Activated naive CD4-positive, alpha-beta T cell treated with anti-CD3 and anti-CD28 coated beads for 36 hours (primary cell): Measurements from ENCODE around the gene SOX18. TPM values are rescaled to one million over a fixed set of nuclear protein-coding genes. Genes with fewer than 3 reads are reported as not detected.

ENCODE experiments used
- CTCF ChIA-PET: fragments of 350-600 bp; sonication (Branson Sonifier 250); formaldehyde crosslinking; loops from one replicate; lab custom pipeline; 2021; ENCODE audit warnings: antibody characterized with exemption; lab: Charles Lee
- DNase-seq: peaks from one replicate; pipeline ENCODE4 v3.0.0-alpha.2; 2020
- H3K27ac Mint-ChIP-seq: one replicate; pipeline ENCODE4 v1.8.0; 2021; ENCODE audit warnings: mild to moderate bottlenecking, mixed read lengths
- H3K27me3 Mint-ChIP-seq: one replicate; pipeline ENCODE4 v1.8.0; 2021; ENCODE audit warnings: low read depth, mixed read lengths
- H3K36me3 Mint-ChIP-seq: one replicate; pipeline ENCODE4 v1.8.0; 2021; ENCODE audit warnings: low read depth, mixed read lengths
- H3K4me1 Mint-ChIP-seq: one replicate; pipeline ENCODE4 v1.8.0; 2021; ENCODE audit warnings: low read depth, mixed read lengths
- H3K4me3 Mint-ChIP-seq: one replicate; pipeline ENCODE4 v1.8.0; 2021; ENCODE audit warnings: mild to moderate bottlenecking, moderate library complexity, mixed read lengths
- H3K9me3 Mint-ChIP-seq: one replicate; pipeline ENCODE4 v1.8.0; 2021; ENCODE audit warnings: mixed read lengths
- intact Hi-C: fragments of 100-400 bp; cut with micrococcal nuclease; formaldehyde crosslinking; loops from one replicate; pipeline ENCODE4 v1.15.1; 2023
- total RNA-seq, 2 experiments: library from RNA; stranded (reverse); gene quantifications; one replicate each; pipeline ENCODE4 v1.2.3, GENCODE V29; 2021

Gene SOX18
- total RNA-seq, 2 experiments from 2014 or later = not detected

DNA sequence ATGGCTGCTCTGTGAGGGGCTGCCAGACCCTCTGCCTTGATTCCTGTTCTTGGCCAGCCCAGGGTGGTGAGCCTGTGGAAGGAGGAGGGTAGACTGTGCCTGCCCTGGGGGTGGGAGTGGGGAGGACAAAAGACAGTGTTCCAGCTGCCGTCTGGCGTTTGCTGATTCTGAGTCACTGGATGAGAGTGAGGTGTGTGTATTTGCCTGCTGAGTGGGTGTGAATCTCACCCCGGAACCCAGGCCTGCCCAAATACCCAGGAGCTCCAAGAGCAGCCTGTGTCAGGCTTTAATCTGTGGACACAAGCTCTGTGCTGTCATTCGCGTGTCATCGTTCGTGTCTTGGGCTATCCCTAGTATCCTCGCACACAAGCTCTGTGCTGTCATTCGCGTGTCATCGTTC lies 37.4 kb upstream of the SOX18 start:
- peaks cover 9% of the 10 kb centered on the region for H3K27me3 Mint-ChIP-seq
- H3K9me3 Mint-ChIP-seq = peaks cover 3% of the 10 kb centered on the region
- no peaks in the 10 kb centered on the region for H3K36me3 Mint-ChIP-seq
- CTCF ChIA-PET = interaction anchor here (5.7 kb wide), 1 partner anchor 33 kb away, joined by 47 read pairs; no protein-coding TSS in a partner anchor
- H3K4me1 Mint-ChIP-seq = peaks cover 18% of the 10 kb centered on the region
- H3K27ac Mint-ChIP-seq = no peak overlapping the region
- DNase-seq = no peak
- intact Hi-C loops = no loop called here
- H3K4me3 Mint-ChIP-seq = no peak overlapping the region

DNA sequence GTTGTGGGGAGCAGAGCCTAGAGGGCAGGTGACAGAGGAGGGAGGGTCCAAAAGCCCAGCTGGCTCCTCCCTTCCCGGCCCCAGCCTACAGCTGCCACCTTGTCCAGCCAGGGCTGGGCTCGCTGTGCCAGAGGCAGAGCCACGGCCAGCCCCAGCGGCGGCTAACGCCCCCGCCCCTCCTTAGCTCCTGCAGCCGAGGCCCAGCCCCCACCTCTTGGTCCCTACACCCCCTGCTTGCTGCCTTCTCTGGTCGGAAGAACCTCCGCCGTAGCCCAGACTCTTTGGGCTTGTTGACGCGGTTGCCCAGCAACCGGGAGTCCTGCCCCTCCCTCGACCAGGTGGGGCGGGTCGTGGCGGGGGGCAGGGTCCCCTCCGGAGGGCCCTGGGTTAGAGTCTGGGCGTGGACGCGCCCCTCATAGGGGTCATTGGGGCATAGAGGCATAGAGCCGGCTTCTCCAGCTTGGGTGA lies 35.3 kb upstream of the SOX18 start:
- DNase-seq = no peak
- intact Hi-C loops = loop anchor here (5.0 kb wide), 1 partner anchor 173 kb away; the partner anchor contains the start of gene PCMTD2

DNA sequence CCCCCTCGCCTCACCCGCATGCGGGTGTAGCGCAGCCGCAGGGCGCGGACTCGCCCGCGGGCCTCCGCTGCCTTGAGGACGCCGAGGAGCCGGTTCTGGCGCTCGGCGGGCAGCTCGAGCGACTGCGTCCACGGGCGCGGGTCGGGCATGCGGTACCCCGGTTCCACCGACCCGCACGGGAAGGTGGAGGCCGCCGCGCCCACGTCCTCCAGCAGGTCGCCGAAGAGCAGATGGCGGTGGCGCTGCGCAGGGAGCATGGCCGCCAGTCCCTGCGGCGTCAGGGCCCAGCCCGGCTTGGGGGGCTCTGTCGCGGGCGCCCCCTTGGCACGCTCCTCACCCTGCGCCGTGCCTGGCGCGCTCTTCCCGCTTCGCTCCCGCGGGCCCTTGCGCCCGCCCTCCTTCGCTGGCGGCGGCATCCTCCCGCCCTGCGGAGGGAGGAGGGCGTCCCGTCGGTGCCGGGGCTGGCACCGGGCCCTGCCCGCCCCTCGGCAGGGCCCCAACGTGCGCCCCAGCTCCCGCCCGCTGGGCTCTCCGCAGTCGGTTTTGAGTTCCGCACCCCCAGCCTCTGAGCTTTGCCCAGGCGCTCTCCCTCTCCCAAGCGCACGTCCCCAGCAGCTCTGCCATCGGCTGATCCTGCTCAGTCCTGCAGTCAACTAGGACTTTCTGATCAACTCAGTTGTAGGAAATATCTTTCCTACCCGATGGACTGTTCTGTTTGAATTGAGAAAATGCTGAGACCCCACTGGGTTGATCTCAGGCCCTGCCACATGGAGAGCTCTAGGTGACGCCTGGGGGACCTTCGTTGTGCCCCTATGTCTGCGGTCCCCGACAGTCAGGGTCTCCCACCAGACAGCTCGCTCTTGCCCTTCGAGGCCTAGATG lies 34.6 kb upstream of the SOX18 start, which contains the start of gene LKAAEAR1:
LKAAEAR1 (minus strand) TSS at position 595 of the 881 bp plus-strand sequence; CDS start at position 416, 179 bp downstream.
- H3K9me3 Mint-ChIP-seq = peaks cover 3% of the 10 kb centered on the region
- peaks cover 9% of the 10 kb centered on the region for H3K27me3 Mint-ChIP-seq
- H3K27ac Mint-ChIP-seq = no peak within 1 kb of the TSS
- CTCF ChIA-PET = interaction anchor here (0.7 to 5.7 kb wide), 8 partner anchors 15 to 171 kb away, joined by 3 to 47 read pairs (median 4); partner anchors contain the start of gene PCMTD2
- peak within 1 kb of the TSS; percentile 80 for H3K4me3 Mint-ChIP-seq
- H3K36me3 Mint-ChIP-seq = no peaks in the 10 kb centered on the region
- H3K4me1 Mint-ChIP-seq = peaks cover 26% of the 10 kb centered on the region
- intact Hi-C loops = loop anchor here (1.0 to 5.0 kb wide), 5 partner anchors 19 to 173 kb away; partner anchors contain the start of genes PCMTD2 and TCEA2
- DNase-seq = no peak

More for the DNA sequence above, 35.3 kb upstream of the SOX18 start:
- Mint-ChIP-seq H3K36me3 (no peaks in the 10 kb centered on the region), H3K27ac (no peak overlapping the region), H3K27me3 (peaks cover 9% of the 10 kb centered on the region), H3K4me1 (peaks cover 25% of the 10 kb centered on the region), H3K4me3 (peak overlapping the region; percentile 80), H3K9me3 (peaks cover 3% of the 10 kb centered on the region)
- CTCF ChIA-PET = interaction anchor here (0.7 to 5.7 kb wide), 6 partner anchors 17 to 171 kb away, joined by 3 to 47 read pairs (median 4); partner anchors contain the start of gene PCMTD2

DNA sequence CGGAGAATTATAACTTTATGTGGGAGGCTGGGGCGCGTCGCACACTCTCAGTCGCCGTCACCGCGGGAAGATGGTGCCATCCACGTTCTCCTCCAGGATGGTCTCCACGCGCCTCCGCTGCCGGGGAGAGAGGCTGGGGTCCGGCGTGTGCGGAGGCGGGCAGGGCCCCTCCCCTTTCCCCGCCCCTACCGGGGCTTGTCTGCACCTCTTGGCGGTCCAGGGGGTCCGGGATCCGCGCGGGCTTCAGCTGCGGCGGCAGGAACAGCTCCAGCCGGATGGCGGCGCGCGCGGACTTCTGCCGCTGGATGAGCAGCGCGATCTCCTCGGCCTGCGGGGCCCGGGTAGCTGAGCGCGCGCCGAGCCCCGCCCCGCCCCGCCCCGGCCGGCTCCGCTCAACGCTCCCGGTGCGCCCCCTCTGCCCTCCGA lies 34.0 kb upstream of the SOX18 start:
- CTCF ChIA-PET = interaction anchor here (1.1 to 5.7 kb wide), 7 partner anchors 16 to 172 kb away, joined by 3 to 47 read pairs (median 4); partner anchors contain the start of gene PCMTD2
- peak; percentile 79 for DNase-seq
- Mint-ChIP-seq H3K27me3 (peaks cover 9% of the 10 kb centered on the region), H3K36me3 (no peaks in the 10 kb centered on the region), H3K9me3 (peaks cover 3% of the 10 kb centered on the region), H3K4me3 (peak overlapping the region; percentile 69), H3K4me1 (peaks cover 28% of the 10 kb centered on the region), H3K27ac (no peak overlapping the region)
- intact Hi-C loops = loop anchor here (1.0 to 5.0 kb wide), 5 partner anchors 19 to 174 kb away; partner anchors contain the start of genes PCMTD2 and TCEA2

DNA sequence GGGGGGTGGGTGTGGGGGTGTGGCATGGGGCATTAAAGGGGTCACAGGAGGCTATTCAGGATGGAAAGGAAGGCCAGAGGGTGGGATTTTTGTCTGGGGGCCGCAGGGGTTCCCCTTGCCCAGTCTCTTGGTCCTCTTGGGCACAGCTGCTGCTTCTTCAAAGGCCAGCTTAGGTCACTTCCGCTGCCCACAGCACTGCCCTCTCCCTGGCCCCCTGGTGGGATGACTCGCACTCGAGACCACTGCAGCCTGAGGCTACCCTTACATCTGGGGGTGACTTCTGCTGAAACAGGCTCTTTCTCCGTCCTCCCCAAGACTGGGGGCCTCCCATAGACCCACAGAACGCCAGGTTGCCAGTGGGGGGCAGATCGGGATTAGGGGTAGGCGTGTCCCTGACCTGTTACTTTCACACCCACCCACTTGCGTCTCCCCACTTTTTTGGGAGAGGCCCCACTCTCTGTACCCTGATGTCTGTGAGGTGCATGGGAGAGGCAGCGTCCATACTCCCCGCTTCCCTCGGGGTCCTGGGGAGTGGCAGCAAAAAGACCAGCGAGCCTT lies 33.5 kb upstream of the SOX18 start:
- H3K27me3 Mint-ChIP-seq = peaks cover 9% of the 10 kb centered on the region
- H3K27ac Mint-ChIP-seq = no peak overlapping the region
- DNase-seq = no peak
- CTCF ChIA-PET = interaction anchor here (1.1 to 5.7 kb wide), 6 partner anchors 16 to 44 kb away, joined by 3 to 47 read pairs (median 4); no protein-coding TSS in a partner anchor
- intact Hi-C loops = loop anchor here (1.0 to 5.0 kb wide), 5 partner anchors 20 to 174 kb away; partner anchors contain the start of genes PCMTD2 and TCEA2
- peaks cover 3% of the 10 kb centered on the region for H3K9me3 Mint-ChIP-seq
- no peaks in the 10 kb centered on the region for H3K36me3 Mint-ChIP-seq
- H3K4me1 Mint-ChIP-seq = peaks cover 30% of the 10 kb centered on the region
- H3K4me3 Mint-ChIP-seq = peak overlapping the region; percentile 69

DNA sequence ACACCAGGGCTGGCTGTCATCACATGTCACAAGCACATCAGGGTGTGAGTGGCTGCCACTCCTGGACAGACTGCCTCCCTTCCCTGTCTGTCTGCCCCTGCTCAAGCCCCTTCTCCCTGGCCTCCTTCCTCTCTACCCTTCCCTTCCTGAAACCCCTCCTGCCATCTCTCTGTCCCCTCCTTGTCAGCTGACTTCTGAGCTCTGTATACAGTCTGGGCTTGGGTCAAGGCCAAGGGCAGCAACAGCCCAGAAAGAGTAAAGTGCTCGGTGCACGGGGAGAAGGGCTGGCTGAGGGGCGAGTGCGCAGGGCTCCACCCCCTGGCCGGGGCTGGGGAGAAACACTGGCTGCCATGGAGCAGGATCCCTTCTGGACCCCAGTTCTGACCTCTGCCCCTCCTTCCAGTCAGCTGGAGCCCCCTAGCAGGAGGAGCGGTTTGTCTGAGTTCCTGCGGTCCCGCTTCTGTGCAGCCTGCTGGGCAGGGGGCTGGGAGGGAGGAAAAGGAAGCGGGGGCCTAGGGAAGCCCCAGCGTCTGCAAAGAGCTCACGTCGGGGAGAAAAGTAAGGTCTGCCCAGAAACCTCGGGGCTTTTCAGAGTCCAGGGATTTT lies 32.8 kb upstream of the SOX18 start:
- H3K27me3 Mint-ChIP-seq = peaks cover 9% of the 10 kb centered on the region
- H3K4me1 Mint-ChIP-seq = peaks cover 31% of the 10 kb centered on the region
- no peak for DNase-seq
- H3K36me3 Mint-ChIP-seq = no peaks in the 10 kb centered on the region
- H3K4me3 Mint-ChIP-seq = peak overlapping the region; percentile 36
- no peak overlapping the region for H3K27ac Mint-ChIP-seq
- H3K9me3 Mint-ChIP-seq = peaks cover 3% of the 10 kb centered on the region
- intact Hi-C loops = loop anchor here (2.0 to 5.0 kb wide), 3 partner anchors 21 to 175 kb away; partner anchors contain the start of gene PCMTD2
- CTCF ChIA-PET = interaction anchor here (0.9 to 5.7 kb wide), 4 partner anchors 12 to 43 kb away, joined by 3 to 47 read pairs (median 8); no protein-coding TSS in a partner anchor

DNA sequence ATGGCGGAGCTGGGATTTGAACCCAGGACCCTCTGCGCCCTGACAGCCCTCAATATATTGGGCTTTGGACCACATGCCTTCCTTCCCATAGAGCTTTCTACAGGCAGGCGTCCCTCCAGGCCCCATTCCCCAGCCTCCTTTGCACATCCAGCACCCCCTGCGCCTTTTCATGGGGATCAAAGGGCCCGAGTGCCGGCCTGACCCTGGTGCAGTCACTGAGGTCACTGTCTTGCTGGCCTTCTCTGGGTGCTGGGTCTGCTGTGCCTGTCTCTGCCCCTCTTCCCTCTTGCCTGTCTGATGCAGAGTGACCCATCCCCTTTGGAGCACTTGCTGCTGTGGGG lies 32.2 kb upstream of the SOX18 start:
- CTCF ChIA-PET = interaction anchor here (0.7 to 5.7 kb wide), 5 partner anchors 12 to 38 kb away, joined by 3 to 47 read pairs (median 4); no protein-coding TSS in a partner anchor
- Mint-ChIP-seq H3K4me1 (peaks cover 31% of the 10 kb centered on the region), H3K9me3 (peaks cover under 1% of the 10 kb centered on the region), H3K27me3 (peaks cover 9% of the 10 kb centered on the region), H3K4me3 (no peak overlapping the region), H3K36me3 (no peaks in the 10 kb centered on the region), H3K27ac (no peak overlapping the region)
- DNase-seq = no peak
- intact Hi-C loops = loop anchor here (5.0 kb wide), 1 partner anchor 176 kb away; the partner anchor contains the start of gene PCMTD2

DNA sequence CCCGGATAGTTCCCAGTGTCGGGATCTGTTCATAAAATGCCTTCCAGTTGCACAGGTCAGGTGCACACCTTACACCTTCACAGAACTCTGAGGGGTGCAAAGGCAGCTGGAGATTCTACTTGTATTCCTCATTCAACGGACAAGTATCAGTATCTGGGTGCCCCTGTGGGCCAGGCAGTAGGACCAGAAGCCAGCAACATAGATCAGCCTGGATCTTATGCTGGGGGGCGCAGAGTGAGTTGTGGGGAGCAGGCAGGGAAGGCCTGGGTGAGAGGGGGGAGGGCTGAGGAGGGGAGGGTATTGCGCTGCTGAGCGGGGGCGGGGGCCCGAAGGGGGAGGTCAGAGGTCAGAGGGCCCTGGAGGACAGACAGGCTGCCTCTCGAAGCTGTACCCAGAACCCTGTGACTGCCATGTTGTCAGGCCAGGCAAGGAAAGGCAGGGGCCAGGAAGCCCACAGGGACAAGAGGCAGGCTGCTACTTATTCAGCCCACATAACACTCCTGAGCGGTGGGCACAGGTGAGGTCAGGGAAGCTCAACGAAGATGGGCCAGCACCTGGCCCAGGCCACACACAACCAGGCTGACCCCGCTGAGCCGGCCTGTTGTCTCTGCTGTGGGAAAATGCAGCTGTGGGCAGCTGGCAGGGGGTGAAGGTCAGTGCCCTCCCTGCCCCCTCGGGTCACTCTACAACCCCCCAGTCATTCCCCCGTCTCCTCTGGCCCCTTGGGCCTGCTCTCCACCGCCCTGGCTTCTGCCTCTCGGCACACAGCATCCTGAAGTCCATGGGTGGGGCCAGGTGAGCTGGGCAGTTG lies 31.6 kb upstream of the SOX18 start:
- Mint-ChIP-seq H3K4me3 (peak overlapping the region; percentile 71), H3K27me3 (peaks cover 9% of the 10 kb centered on the region), H3K36me3 (no peaks in the 10 kb centered on the region), H3K9me3 (no peaks in the 10 kb centered on the region), H3K27ac (no peak overlapping the region), H3K4me1 (peaks cover 34% of the 10 kb centered on the region)
- CTCF ChIA-PET = interaction anchor here (0.5 to 5.7 kb wide), 7 partner anchors 11 to 41 kb away, joined by 3 to 47 read pairs (median 4); no protein-coding TSS in a partner anchor
- DNase-seq = no peak
- intact Hi-C loops = loop anchor here (5.0 kb wide), 1 partner anchor 176 kb away; the partner anchor contains the start of gene PCMTD2

DNA sequence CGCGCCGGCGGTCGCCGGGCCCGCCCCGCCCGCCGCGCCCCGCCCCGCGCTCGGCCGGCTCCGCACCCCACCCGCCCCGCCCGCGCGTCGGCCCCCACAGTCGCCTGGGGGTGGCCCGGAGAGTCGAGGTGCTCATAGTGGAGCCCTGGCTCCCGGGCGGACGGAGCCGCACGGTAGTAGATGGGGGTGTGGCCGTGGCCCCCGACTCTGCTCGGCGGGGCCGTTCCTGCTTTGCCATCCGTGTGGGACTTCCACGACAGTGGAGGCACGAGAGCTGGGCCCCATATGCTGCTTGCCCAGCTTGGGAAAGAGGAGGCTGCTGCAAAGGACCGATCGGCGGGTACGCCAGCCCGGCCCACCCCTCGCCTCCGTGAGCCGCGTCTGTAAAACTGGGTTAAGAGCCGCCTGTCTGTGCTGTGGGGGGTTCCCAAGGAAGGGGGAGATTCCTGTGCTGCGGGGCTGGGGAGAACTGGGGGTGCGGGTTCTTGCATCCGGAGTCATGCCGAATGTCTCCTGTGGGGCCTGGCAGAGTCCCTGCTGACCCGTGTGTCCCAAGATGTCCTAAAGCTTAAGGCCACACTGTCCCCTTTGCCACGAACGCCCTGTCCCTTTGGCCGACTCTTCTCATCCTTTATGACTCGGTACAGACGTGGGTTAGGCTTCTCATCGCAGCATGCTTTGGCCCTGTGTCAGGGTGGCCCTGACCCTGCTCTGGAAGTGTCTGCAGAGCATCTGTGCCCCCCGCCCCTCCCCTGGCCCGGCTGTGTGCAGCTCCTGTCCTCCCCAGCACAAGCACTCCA lies 30.8 kb upstream of the SOX18 start, which contains the start of gene OPRL1:
OPRL1 (plus strand) TSS at position 70 of the 800 bp plus-strand sequence. CDS start 12,639 bp downstream, outside the sequence.
- CTCF ChIA-PET = interaction anchor here (1.0 kb wide), 2 partner anchors 22 to 40 kb away, joined by 4 read pairs; no protein-coding TSS in a partner anchor
- H3K27ac Mint-ChIP-seq = peak within 1 kb of the TSS; percentile 82
- intact Hi-C loops = loop anchor here (5.0 kb wide), 1 partner anchor 177 kb away; the partner anchor contains the start of gene PCMTD2
- peaks cover 38% of the 10 kb centered on the region for H3K4me1 Mint-ChIP-seq
- no peaks in the 10 kb centered on the region for H3K9me3 Mint-ChIP-seq
- peak within 1 kb of the TSS; percentile 87 for H3K4me3 Mint-ChIP-seq
- H3K27me3 Mint-ChIP-seq = peaks cover 7% of the 10 kb centered on the region
- peaks cover 2% of the 10 kb centered on the region for H3K36me3 Mint-ChIP-seq
- no peak for DNase-seq
